B cell (primary cell): ENCODE measurements around the gene DPM2.

ENCODE experiments used
- CTCF ChIP-seq: fragments of 200-600 bp; IDR thresholded peaks from one replicate; pipeline ENCODE4 v1.8.0; 2022; ENCODE audit warnings: antibody characterized with exemption, mild to moderate bottlenecking
- EZH2 ChIP-seq: IDR thresholded peaks from 2 replicates; pipeline ENCODE4 v1.6.1; 2012; ENCODE audit warnings: borderline replicate concordance, low read depth, mild to moderate bottlenecking, moderate library complexity, low read length; ENCODE audit not compliant: insufficient read depth, poor library complexity, severe bottlenecking

- TF ChIP-seq CTCF: no peak
- no peak for TF ChIP-seq EZH2
Measured at GRCh38 chr9:127979015-127979332, 41.3 kb upstream of the DPM2 start.
